SHP77 (cell line): ENCODE data around the gene NMD3.
A peak's percentile ranks its signal among the peaks of the same experiment; 100 is the strongest.
"Not testable (repeated sequence)": the region's sequence is repeated elsewhere in the genome, so short reads cannot be mapped to it uniquely, and the experiment has no call there.

Experiments
- DNase-seq, 2 experiments: peaks; one replicate each; lab custom pipeline; 2025; lab: John Stamatoyannopoulos, UW

Gene NMD3

GRCh38 chr3:161220850-161221753 lies at the start of gene NMD3:
Gene NMD3 (plus strand): TSS chr3:161221311. CDS start chr3:161222014, 703 bp downstream.
- DNase-seq = peak; percentile 87 to 88

GRCh38 chr3:161171639-161172552 lies 49.2 kb upstream of the NMD3 start:
- peak; percentile 7 to 9 for DNase-seq

- DNase-seq = peak in 1 of 2 experiments; percentile 7
Observed at GRCh38 chr3:161175506-161175905, 45.6 kb upstream of the NMD3 start.

- DNase-seq = peak; percentile 75 to 87
Observed at GRCh38 chr3:161177991-161178390, 43.1 kb upstream of the NMD3 start.

- DNase-seq = not testable (repeated sequence)
Observed at GRCh38 chr3:161181371-161181770, 39.7 kb upstream of the NMD3 start.

GRCh38 chr3:161187046-161187445 lies 34.1 kb upstream of the NMD3 start:
- no peak for DNase-seq

GRCh38 chr3:161197855-161198850 lies 23.0 kb upstream of the NMD3 start:
- no peak for DNase-seq

- no peak for DNase-seq
Observed at GRCh38 chr3:161199926-161200325, 21.2 kb upstream of the NMD3 start.

GRCh38 chr3:161203485-161204098 lies 17.5 kb upstream of the NMD3 start:
- no peak for DNase-seq

GRCh38 chr3:161208931-161209330 lies 12.2 kb upstream of the NMD3 start:
- DNase-seq = no peak

GRCh38 chr3:161212171-161212771 lies 8.8 kb upstream of the NMD3 start:
- no peak for DNase-seq

GRCh38 chr3:161212906-161213305 lies 8.2 kb upstream of the NMD3 start:
- DNase-seq = no peak

- DNase-seq = no peak
Observed at GRCh38 chr3:161213644-161214043, 7.5 kb upstream of the NMD3 start.

- no peak for DNase-seq
Observed at GRCh38 chr3:161215185-161215584, 5.9 kb upstream of the NMD3 start.

GRCh38 chr3:161217496-161217895 lies 3.6 kb upstream of the NMD3 start:
- DNase-seq = no peak

- DNase-seq = no peak
Observed at GRCh38 chr3:161219495-161219894, 1.6 kb upstream of the NMD3 start.

GRCh38 chr3:161221806-161222600 lies 892 bp downstream of the NMD3 start:
- DNase-seq = no peak

GRCh38 chr3:161222662-161223061 lies 1.6 kb downstream of the NMD3 start:
- no peak for DNase-seq

- no peak for DNase-seq
Observed at GRCh38 chr3:161224786-161225185, 3.7 kb downstream of the NMD3 start.
